Measurements from ENCODE around the gene DYNC2I2.
"Not testable (repeated sequence)": the region's sequence is repeated elsewhere in the genome, so short reads cannot be mapped to it uniquely, and the experiment has no call there.

Gene DYNC2I2

GRCh38 chr9:128685636-128686489 is 29.2 kb upstream of the DYNC2I2 start:
- DNase-seq: peak in 4 of 6 experiments; percentile 9 to 30 (median 22)

GRCh38 chr9:128684325-128685199 is 27.9 kb upstream of the DYNC2I2 start:
- peak; percentile 57 to 76 (median 66) for DNase-seq

DNA sequence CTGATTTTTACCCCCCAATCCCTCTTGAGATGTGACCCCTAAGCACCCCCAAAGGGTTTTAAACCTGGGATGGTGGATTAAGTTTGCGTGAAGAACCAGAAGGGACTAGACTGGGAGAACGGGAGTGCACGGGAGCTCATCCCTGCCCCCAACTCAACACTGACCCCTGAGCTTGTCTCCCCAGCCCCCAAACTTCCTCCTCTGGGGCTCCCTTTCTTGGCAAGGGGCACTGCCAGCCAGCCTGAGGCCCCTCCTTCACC is 27.3 kb upstream of the DYNC2I2 start:
- DNase-seq: peak in 1 of 6 experiments; percentile 38

GRCh38 chr9:128683340-128684064 is 26.9 kb upstream of the DYNC2I2 start:
- peak in 2 of 6 experiments; percentile 24 to 37 for DNase-seq

DNA sequence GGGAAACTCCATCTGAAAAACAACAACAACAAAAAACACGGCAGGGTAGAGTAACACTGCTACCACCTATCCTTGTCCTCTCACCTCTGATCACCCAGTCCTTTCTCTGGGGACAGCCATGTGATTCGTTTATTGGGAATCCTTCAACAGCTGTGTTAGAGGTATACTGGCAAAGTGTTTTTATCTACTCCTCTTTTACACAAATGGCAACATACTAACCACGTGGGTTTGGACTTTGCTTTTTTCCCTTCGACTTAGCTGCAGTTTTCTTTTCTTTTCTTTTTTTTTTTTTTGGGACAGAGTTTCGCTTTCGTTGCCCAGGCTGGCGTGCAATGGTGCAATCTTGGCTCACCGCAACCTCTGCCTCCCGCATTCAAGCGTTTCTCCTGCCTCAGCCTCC is 21.1 kb upstream of the DYNC2I2 start:
- no peak for DNase-seq

- DNase-seq: no peak
These were observed 18.7 kb upstream of the DYNC2I2 start for GRCh38 chr9:128675382-128675781.

- no peak for DNase-seq
These were observed 13.1 kb upstream of the DYNC2I2 start for GRCh38 chr9:128669786-128670185.

DNA sequence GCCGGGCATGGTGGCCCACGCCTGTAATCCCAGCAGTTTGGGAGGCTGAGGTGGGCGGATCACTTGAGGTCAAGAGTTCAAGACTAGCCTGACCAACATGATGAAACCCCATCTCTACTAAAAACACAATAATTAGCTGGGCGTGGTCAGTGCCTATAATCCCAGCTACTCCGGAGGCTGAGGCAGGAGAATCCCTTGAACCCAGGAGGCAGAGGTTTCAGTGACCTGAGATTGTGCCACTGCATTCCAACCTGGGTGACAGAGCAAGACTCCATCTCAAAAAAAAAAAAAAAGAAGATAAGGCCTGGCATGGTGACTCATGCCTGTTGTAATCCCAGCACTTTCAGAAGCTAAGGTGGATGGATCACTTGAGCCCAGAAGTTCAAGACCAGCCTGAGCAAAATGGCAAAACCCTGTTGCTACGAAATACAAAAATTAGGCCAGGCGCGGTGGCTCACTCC is 9.9 kb upstream of the DYNC2I2 start:
- DNase-seq: not testable (repeated sequence)

DNA sequence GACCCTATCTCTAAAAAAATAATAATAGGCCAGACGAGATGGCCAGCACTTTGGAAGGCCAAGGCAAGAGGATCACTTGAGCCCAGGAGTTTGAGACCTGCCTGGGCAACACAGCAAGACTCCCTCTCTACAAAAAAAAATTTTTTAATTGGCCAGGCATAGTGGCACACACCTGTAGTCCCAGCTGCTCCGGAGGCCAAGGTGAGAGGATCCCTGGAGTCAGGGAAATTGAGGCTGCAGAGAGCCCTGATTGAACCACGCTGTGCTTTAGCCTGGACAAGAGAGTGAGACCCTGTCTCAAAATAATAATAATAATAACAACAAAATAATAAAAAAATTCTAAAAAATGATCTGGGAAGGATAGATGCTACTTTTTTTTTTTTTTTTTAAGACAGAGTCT is 1.1 kb upstream of the DYNC2I2 start:
- no peak for DNase-seq

DNA sequence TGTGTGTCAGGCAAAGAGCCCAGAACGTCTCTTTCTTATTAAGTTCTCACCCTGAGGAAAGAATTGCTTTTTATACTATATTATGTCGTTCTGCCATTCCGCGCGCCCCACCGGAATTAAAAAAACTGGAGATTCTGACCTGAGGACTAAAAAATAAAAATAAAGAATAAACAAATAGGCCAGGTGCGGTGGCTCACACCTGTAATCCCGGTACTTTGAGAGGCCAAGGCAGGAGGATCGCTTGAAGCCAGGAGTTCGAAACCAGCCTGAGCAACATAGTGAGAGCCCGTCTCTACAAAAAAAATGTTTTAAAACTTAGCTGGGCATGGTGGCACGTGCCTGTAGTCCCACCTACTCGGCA is 677 bp upstream of the DYNC2I2 start:
- DNase-seq: no peak

GRCh38 chr9:128654481-128654880 is 2.2 kb downstream of the DYNC2I2 start:
- no peak for DNase-seq

DNA sequence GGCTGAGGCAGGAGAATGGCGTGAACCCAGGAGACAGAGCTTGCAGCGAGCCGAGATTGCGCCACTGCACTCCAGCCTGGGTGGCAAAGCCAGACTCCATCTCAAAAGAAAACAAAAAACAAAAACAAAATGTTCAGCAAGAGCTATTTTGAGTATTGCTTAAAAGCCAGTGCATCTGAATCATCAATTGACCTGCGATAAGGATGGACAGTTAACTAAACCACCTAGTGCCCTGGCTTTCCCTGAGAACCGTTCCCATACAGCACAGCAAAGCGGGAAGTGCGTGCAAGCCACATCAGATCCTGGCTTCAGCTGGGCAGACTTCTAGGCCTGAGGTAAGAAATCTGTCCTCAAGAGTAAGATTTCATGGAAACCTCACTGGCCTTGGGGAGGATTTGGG is 2.7 kb downstream of the DYNC2I2 start:
- DNase-seq: no peak

- DNase-seq: no peak
These were observed 4.8 kb downstream of the DYNC2I2 start for GRCh38 chr9:128651798-128652197.

- DNase-seq: peak; percentile 49 to 70 (median 61)
These were observed 8.4 kb downstream of the DYNC2I2 start for GRCh38 chr9:128648206-128648605.

- DNase-seq: no peak
These were observed 12.9 kb downstream of the DYNC2I2 start for GRCh38 chr9:128643519-128644300.

DNA sequence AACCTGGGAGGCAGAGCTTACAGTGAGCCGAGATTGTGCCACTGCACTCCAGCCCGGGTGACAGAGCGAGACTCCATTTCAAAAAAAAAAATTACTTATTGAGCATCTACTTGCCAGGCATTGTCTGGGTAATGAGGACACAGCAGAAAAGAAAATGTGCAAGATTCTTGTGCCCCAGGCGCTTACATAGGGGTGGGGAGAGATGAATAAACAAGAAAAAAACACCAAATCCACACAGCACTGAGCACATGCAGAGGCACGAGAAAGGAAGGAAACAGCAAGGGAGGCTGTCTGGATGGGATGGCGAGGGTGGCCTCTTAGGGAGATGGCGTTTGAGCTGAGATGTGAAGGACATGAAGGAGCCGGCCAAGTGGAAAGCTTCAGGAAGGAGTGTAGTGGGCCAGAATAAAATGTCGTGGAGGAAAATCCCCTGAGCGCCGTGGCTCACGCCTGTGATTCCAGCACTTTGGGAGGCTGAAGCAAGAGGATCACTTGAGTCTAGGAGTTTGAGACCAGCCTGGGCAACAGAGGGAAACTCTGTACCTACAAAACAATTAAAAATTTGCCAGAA is 13.9 kb downstream of the DYNC2I2 start:
- no peak for DNase-seq

DNA sequence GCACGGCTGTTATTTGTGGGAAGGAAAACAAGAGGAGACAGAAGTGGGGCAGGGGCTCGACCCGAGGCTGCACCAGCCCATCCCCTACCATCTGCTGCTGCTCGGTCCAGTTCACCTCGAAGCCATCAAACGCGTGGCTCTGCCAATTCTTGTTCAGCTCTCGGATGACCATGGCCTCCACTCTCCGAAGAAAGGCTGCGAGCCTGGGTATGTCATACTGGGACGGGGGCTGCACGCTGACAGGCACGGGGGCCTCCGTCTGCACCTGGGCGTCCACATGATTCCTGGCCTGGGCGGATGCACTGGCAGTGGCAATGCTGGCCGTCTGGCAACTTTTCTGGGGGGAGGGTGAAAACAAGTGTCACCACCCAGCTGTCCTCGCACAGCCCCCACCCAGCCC is 16.0 kb downstream of the DYNC2I2 start:
- no peak for DNase-seq

DNA sequence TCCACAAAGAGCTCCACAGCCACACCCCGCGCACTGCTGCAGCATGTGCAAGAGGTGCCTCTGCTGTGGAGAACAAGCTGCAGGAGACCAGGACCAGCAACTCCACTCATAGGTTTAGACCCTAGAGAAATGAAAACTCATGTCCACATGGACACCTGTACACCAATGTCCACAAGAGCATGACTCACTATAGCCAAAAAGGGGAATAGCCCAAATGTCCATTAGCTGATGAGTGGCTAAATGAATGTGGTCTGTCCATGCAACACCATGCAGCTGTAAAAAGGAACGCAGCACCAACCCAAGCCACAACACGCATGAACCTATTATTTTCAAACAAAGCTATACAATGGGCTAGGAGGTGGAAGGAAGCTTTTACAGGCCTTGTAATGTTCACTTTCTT is 18.1 kb downstream of the DYNC2I2 start:
- no peak for DNase-seq

GRCh38 chr9:128637656-128638055 is 19.0 kb downstream of the DYNC2I2 start:
- DNase-seq: no peak

- no peak for DNase-seq
These were observed 19.8 kb downstream of the DYNC2I2 start for GRCh38 chr9:128636556-128637530.

DNA sequence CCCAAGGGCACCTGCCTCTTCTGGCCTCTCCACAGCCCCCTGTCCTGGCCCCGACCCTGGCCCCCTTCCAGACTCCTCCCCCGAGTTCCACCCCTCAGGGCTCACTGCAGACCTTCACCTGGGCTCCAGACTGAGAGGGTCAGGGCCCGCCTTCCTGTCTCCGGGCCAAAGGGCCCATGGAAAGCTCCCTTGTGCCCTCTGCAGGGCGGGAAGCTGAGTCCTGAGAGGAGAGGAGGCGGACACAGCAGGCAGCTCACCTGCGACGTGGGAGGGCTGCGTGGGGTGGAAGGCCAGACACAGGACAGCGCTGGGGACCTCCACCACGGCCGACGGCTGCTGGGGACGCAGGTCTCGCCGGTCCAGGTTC is 20.6 kb downstream of the DYNC2I2 start:
- no peak for DNase-seq
